Activated naive CD8-positive, alpha-beta T cell (primary cell): ENCODE results near the gene RBBP8NL.

Experiments
- H3K27ac Mint-ChIP-seq: one replicate; pipeline ENCODE4 v1.8.0; 2021; ENCODE audit warnings: mixed read lengths
- H3K27me3 Mint-ChIP-seq: one replicate; pipeline ENCODE4 v1.8.0; 2021; ENCODE audit warnings: mixed read lengths
- H3K36me3 Mint-ChIP-seq: one replicate; pipeline ENCODE4 v1.8.0; 2021; ENCODE audit warnings: mixed read lengths
- H3K4me1 Mint-ChIP-seq: one replicate; pipeline ENCODE4 v1.8.0; 2021; ENCODE audit warnings: low read depth, mixed read lengths
- H3K4me3 Mint-ChIP-seq: one replicate; pipeline ENCODE4 v1.8.0; 2021; ENCODE audit warnings: mild to moderate bottlenecking, mixed read lengths
- H3K9me3 Mint-ChIP-seq: one replicate; pipeline ENCODE4 v1.8.0; 2021; ENCODE audit warnings: low read depth, mixed read lengths

The RBBP8NL gene

GRCh38 chr20:62391165-62392076 is 35.9 kb downstream of the RBBP8NL start:
- Mint-ChIP-seq H3K27ac (peak overlapping the region; percentile 28), H3K36me3 (peaks cover 7% of the 10 kb centered on the region), H3K4me1 (peaks cover 15% of the 10 kb centered on the region), H3K27me3 (no peaks in the 10 kb centered on the region), H3K9me3 (no peaks in the 10 kb centered on the region), H3K4me3 (no peak overlapping the region)

DNA sequence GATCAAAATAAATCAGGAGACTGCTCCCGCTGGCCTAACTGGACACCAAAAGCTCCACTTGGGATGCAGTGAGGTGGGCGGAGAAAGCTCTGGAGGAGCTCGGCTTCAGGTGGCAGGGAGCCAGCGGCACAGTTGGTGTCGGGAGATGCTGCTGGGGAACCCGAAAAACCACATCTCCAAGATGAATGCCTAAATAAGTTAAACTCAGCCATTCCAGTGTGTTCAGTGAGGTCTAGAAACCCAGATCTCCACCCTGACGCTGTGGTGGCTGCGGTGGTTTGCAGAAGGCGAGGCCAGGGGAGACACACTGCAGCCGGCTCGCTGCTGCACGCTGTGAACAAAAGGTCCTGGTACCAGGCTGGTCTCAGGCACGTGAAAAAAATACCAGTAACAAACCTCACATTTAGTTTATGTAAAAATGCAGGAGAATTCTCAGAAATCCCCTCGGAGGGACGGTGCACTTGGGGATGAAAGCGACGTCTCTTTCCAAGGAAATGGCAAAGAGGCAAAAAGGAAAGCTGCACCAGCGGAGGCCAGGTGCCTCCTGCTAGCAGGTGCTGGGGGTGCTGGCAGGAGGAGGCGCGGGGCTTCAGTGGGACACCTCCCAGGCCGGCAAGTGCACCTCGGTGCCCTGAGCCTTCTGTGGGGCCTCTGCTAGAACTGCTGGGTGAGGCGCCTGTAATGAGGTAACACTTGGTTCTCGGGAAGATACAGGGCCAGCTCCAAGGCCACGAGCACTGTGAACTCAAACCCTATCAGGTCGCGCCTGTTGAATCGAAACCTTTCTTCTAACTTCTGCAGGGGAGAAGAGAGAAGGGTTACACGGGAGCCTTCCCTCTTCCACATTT is 36.8 kb downstream of the RBBP8NL start:
- Mint-ChIP-seq H3K27me3 (no peaks in the 10 kb centered on the region), H3K4me3 (no peak overlapping the region), H3K27ac (peak overlapping the region; percentile 72), H3K9me3 (no peaks in the 10 kb centered on the region), H3K36me3 (peaks cover 7% of the 10 kb centered on the region), H3K4me1 (peaks cover 20% of the 10 kb centered on the region)

- Mint-ChIP-seq H3K4me1 (peaks cover 27% of the 10 kb centered on the region), H3K4me3 (peak overlapping the region; percentile 96), H3K27me3 (no peaks in the 10 kb centered on the region), H3K27ac (peak overlapping the region; percentile 93), H3K36me3 (peaks cover 7% of the 10 kb centered on the region), H3K9me3 (no peaks in the 10 kb centered on the region)
These were observed 37.7 kb downstream of the RBBP8NL start for GRCh38 chr20:62389601-62390087.

DNA sequence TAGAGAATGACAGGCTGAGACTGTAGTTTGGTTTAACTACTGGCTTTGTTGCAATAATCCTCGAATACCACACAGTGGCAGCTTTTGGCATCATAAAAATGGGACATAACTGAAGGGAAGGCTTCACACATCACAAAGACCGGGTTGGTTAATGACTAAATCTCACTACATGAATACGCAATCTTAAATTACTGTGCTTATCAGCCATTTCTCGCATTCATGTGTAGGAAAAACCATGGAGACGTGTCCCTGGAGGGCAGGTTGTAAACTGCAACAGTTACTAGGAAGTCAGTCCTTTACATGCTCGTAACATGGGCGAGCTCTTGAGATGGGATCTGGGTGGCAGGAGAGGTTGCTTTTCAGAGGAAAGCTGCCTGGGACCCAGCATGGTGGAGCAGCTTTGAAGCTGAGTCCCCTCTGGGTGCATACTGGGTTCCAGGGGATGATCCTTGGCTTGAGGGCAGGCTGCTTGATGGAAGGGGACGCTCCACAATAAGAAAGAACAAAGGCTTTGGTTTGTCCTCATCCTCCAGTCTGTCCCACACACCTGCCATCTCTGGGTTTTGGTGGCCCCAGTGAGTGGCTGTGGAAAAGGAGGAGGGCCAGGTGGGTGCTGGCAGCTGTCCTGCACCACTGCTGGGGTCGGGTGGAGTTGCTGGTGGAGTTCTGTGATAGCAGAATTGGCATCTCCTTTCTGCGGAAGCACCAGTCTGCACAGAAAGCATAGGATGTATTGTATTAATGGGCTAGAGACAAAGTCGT is 38.3 kb downstream of the RBBP8NL start:
- Mint-ChIP-seq H3K36me3 (peaks cover 7% of the 10 kb centered on the region), H3K4me3 (peak overlapping the region; percentile 96), H3K27ac (peak overlapping the region; percentile 93), H3K9me3 (no peaks in the 10 kb centered on the region), H3K27me3 (no peaks in the 10 kb centered on the region), H3K4me1 (peaks cover 27% of the 10 kb centered on the region)

DNA sequence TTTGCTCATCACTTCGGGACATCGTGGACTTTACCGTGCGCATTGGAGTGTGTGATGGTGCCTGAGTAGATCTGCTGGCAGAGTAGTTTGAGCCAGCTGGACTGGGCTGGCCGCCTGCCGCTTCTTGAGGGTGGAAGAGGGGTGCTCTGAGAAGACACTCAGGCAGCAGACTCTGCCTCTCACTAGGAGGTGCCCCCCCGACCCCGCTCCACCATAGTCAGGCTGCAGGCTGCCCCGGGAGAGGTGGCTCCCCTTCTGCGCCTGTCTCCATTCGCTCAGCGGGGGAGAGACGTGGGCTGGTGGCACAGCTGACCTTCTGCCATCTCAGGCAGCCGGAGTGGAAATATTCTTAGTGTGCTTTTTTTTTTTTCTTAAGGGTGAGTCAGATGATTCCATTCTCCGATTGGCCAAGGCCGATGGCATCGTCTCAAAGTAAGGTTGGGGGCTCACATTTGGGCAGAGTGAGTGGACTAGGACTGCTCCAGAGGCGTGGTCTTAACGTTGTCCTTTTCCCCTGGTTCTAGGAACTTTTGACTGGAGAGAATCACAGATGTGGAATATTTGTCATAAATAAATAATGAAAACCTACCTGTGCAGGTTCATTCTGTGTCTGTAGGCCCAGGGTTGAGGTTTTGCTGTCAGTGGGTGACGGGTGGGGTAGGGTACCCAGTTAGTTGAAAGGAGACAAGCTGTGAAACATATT is 39.3 kb downstream of the RBBP8NL start:
- Mint-ChIP-seq H3K27ac (peak overlapping the region; percentile 93), H3K36me3 (peaks cover 7% of the 10 kb centered on the region), H3K4me3 (peak overlapping the region; percentile 96), H3K27me3 (no peaks in the 10 kb centered on the region), H3K9me3 (no peaks in the 10 kb centered on the region), H3K4me1 (peaks cover 31% of the 10 kb centered on the region)

DNA sequence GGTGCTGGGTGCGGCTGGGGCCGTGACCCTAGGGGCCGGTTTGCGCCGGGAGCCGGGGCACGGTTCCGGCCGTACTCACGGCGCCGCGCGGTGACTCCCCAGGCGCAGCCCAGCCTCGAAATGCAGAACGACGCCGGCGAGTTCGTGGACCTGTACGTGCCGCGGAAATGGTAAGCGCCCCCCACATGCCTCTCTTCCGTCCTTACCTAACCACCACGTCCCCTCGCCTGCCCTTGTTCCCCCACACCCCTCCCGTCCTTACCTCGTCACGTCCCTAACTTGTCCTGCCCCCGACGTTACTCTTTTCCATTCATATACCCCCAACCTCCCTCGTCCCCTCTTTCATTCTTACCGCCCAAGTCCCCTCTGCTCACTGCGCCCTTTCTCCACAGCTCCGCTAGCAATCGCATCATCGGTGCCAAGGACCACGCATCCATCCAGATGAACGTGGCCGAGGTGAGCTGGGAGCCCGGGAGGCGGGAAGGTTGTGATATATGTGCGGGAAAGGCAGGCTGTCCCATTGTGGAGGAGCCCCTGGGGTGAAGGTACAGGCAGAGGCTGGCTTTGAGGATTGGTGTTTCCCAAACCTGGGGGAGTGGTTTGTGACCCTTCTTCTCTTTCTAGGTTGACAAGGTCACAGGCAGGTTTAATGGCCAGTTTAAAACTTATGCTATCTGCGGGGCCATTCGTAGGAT is 40.0 kb downstream of the RBBP8NL start:
- peaks cover 35% of the 10 kb centered on the region for H3K4me1 Mint-ChIP-seq
- H3K36me3 Mint-ChIP-seq, result peaks cover 9% of the 10 kb centered on the region
- H3K4me3 Mint-ChIP-seq, result peak overlapping the region; percentile 96
- H3K27ac Mint-ChIP-seq, result peak overlapping the region; percentile 93
- H3K27me3 Mint-ChIP-seq, result no peaks in the 10 kb centered on the region
- no peaks in the 10 kb centered on the region for H3K9me3 Mint-ChIP-seq

DNA sequence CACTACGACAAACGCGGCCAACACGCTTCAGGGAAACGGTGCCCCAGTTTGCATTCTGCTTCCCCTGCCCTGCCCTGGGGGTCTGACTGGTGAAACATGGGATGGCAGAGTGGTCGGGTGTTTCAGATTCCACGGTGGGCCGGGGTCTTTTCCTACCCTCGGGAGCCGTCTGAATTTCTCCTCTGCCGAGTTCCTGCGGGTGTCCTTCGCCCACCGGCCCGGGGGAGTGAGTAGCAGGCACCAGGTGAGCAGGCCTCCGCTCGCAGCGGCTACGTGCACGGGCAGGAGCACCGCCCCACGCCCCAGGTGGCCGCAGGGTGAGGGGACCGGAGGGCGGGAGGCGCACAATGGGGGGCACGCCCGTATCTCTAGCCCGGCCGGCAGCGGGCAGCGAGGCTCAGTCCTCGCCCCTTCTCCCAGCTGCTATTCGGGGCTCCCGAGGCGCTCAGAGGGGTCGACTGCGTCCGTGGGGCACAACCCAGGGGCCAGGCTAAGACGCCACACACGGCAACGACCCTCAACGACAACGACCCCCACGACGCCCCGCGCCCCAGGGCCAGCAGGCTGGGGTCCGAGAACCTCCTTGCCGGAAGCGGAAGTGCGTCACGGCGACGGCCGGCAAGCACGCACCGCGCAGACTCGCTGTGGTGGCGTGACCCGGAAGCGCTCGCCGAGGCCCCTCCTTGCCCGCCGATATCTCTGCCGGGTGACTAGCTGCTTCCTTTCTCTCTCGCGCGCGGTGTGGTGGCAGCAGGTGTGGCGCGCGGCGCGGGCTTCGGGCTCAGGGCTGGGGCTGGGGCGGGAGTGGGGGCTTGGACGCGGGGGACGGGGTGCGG is 40.7 kb downstream of the RBBP8NL start, which contains the start of gene RPS21:
RPS21 (plus strand) TSS at position 721 of the 836 bp plus-strand sequence. CDS start 236 bp downstream, outside the sequence.
- peak within 1 kb of the TSS; percentile 93 for H3K27ac Mint-ChIP-seq
- H3K36me3 Mint-ChIP-seq, result peaks cover 14% of the 10 kb centered on the region
- H3K4me3 Mint-ChIP-seq, result peak within 1 kb of the TSS; percentile 96
- peaks cover 4% of the 10 kb centered on the region for H3K9me3 Mint-ChIP-seq
- no peaks in the 10 kb centered on the region for H3K27me3 Mint-ChIP-seq
- peaks cover 39% of the 10 kb centered on the region for H3K4me1 Mint-ChIP-seq

GRCh38 chr20:62382306-62383198 is 44.8 kb downstream of the RBBP8NL start:
- Mint-ChIP-seq H3K4me1 (peaks cover 23% of the 10 kb centered on the region), H3K4me3 (no peak overlapping the region), H3K9me3 (peaks cover 4% of the 10 kb centered on the region), H3K27me3 (no peaks in the 10 kb centered on the region), H3K27ac (no peak overlapping the region), H3K36me3 (peaks cover 7% of the 10 kb centered on the region)

- H3K27ac Mint-ChIP-seq, result no peak overlapping the region
- H3K4me1 Mint-ChIP-seq, result peaks cover 23% of the 10 kb centered on the region
- no peak overlapping the region for H3K4me3 Mint-ChIP-seq
- peaks cover 4% of the 10 kb centered on the region for H3K9me3 Mint-ChIP-seq
- H3K27me3 Mint-ChIP-seq, result no peaks in the 10 kb centered on the region
- peaks cover 7% of the 10 kb centered on the region for H3K36me3 Mint-ChIP-seq
These were observed 45.5 kb downstream of the RBBP8NL start for GRCh38 chr20:62381842-62382241.

- H3K4me3 Mint-ChIP-seq, result no peak overlapping the region
- peaks cover 23% of the 10 kb centered on the region for H3K4me1 Mint-ChIP-seq
- peak overlapping the region; percentile 54 for H3K27ac Mint-ChIP-seq
- H3K9me3 Mint-ChIP-seq, result peaks cover 4% of the 10 kb centered on the region
- peaks cover 7% of the 10 kb centered on the region for H3K36me3 Mint-ChIP-seq
- no peaks in the 10 kb centered on the region for H3K27me3 Mint-ChIP-seq
These were observed 46.0 kb downstream of the RBBP8NL start for GRCh38 chr20:62381202-62381797.

DNA sequence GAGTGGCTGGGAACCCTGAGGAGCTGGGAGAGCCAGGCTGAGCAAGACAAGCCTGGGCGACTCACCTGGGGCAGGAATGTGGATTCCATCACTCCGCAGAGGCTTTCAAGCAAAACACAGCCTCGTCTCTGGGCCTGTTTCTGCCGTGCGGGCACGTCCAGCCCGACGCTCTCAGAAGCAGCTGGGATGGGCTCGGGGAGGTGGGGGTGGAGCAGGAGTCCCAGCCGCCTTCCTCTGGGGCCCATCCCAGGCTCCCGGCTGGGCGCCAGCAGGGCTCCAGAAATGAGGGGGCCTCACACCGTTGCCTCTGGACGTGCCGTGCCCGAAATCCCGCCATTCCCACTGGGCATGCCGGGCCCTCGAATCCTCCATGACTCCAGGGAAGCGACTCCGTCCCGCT is 49.1 kb downstream of the RBBP8NL start:
- Mint-ChIP-seq H3K4me1 (peaks cover 8% of the 10 kb centered on the region), H3K27me3 (no peaks in the 10 kb centered on the region), H3K36me3 (peaks cover 7% of the 10 kb centered on the region), H3K27ac (no peak overlapping the region), H3K9me3 (peaks cover 4% of the 10 kb centered on the region), H3K4me3 (no peak overlapping the region)
